Astrocyte (in vitro differentiated cells and primary cell): ENCODE measurements around the gene CTU1. TPM values are rescaled to one million over a fixed set of nuclear protein-coding genes. Genes with fewer than 3 reads are reported as not detected.

Source experiments
- DNase-seq: peaks from one replicate; pipeline ENCODE4 v3.0.0-alpha.2; 2010; ENCODE audit warnings: low read depth
- FAIRE-seq: peaks from 2 replicates; lab custom pipeline; 2011; peaks lifted over from hg19 to GRCh38; lab: Jason Lieb, UNC
- H2AFZ ChIP-seq: 2 replicates; pipeline ENCODE4 v1.6.0; 2012; ENCODE audit warnings: low read depth, low read length, inconsistent platforms
- H3K27ac ChIP-seq: 2 replicates; pipeline ENCODE4 v1.5.1; 2011; ENCODE audit warnings: low read depth, low read length, inconsistent platforms
- H3K27me3 ChIP-seq: 2 replicates; pipeline ENCODE4 v1.6.0; 2011; ENCODE audit warnings: low read length, inconsistent platforms; ENCODE audit not compliant: insufficient read depth
- H3K36me3 ChIP-seq: 2 replicates; pipeline ENCODE4 v1.5.1; 2011; ENCODE audit warnings: low read length, inconsistent platforms; ENCODE audit not compliant: insufficient read depth
- H3K4me1 ChIP-seq: 2 replicates; pipeline ENCODE4 v1.5.1; 2011; ENCODE audit warnings: low read length, inconsistent platforms; ENCODE audit not compliant: insufficient read depth
- H3K4me2 ChIP-seq: 2 replicates; pipeline ENCODE4 v1.6.0; 2012; ENCODE audit warnings: low read length, inconsistent platforms
- H3K4me3 ChIP-seq: 2 replicates; pipeline ENCODE4 v1.5.1; 2011; ENCODE audit warnings: low read depth, mild to moderate bottlenecking, low read length, inconsistent platforms; ENCODE audit not compliant: insufficient read depth
- H3K79me2 ChIP-seq: 2 replicates; pipeline ENCODE4 v1.6.0; 2012; ENCODE audit warnings: mild to moderate bottlenecking, low read length, inconsistent platforms; ENCODE audit not compliant: insufficient read depth
- H3K9ac ChIP-seq: 2 replicates; pipeline ENCODE4 v1.6.0; 2012; ENCODE audit warnings: mild to moderate bottlenecking, low read length, inconsistent platforms
- H3K9me3 ChIP-seq: 2 replicates; pipeline ENCODE4 v1.5.1; 2012; ENCODE audit warnings: low read depth, mild to moderate bottlenecking, low read length, inconsistent platforms; ENCODE audit not compliant: insufficient read depth
- H4K20me1 ChIP-seq: 2 replicates; pipeline ENCODE4 v1.6.0; 2012; ENCODE audit warnings: low read length, inconsistent platforms; ENCODE audit not compliant: insufficient read depth
- H3K27ac Mint-ChIP-seq: one replicate; pipeline ENCODE4 v1.8.0; 2021; ENCODE audit warnings: mild to moderate bottlenecking, mixed read lengths; ENCODE audit not compliant: unreplicated experiment
- H3K27me3 Mint-ChIP-seq: one replicate; pipeline ENCODE4 v1.8.0; 2021; ENCODE audit warnings: low read depth, mixed read lengths; ENCODE audit not compliant: unreplicated experiment
- H3K36me3 Mint-ChIP-seq: one replicate; pipeline ENCODE4 v1.8.0; 2021; ENCODE audit warnings: low read depth, mixed read lengths; ENCODE audit not compliant: unreplicated experiment
- H3K4me1 Mint-ChIP-seq: one replicate; pipeline ENCODE4 v1.8.0; 2021; ENCODE audit warnings: low read depth, mixed read lengths; ENCODE audit not compliant: unreplicated experiment
- H3K4me3 Mint-ChIP-seq: one replicate; pipeline ENCODE4 v1.8.0; 2021; ENCODE audit warnings: mild to moderate bottlenecking, moderate library complexity, mixed read lengths; ENCODE audit not compliant: unreplicated experiment
- H3K9me3 Mint-ChIP-seq: one replicate; pipeline ENCODE4 v1.8.0; 2021; ENCODE audit warnings: mild to moderate bottlenecking, mixed read lengths; ENCODE audit not compliant: unreplicated experiment
- CTCF ChIP-seq: IDR thresholded peaks from 2 replicates; pipeline ENCODE4 v1.5.1; 2011; ENCODE audit warnings: low read depth, mild to moderate bottlenecking, inconsistent platforms, low read length, moderate library complexity; ENCODE audit not compliant: insufficient read depth
- EZH2 ChIP-seq: IDR thresholded peaks from 2 replicates; pipeline ENCODE4 v1.6.1; 2012; ENCODE audit warnings: mild to moderate bottlenecking, low read length, inconsistent platforms; ENCODE audit not compliant: insufficient read depth
- total RNA-seq: library from RNA; stranded (reverse); gene quantifications from 2 replicates; pipeline ENCODE4 v1.2.1, GENCODE V29; 2021

CTU1 gene
- total RNA-seq, 1 donor from 2014 or later = 6.4 TPM

GRCh38 chr19:51120160-51120559, 12.0 kb upstream of the CTU1 start:
- FAIRE-seq = no peak
- no peaks in the 10 kb centered on the region for H3K36me3 ChIP-seq
- no peak overlapping the region for H2AFZ ChIP-seq
- Mint-ChIP-seq H3K36me3 (no peaks in the 10 kb centered on the region), H3K27ac (no peak overlapping the region), H3K27me3 (peaks cover 28% of the 10 kb centered on the region), H3K9me3 (no peaks in the 10 kb centered on the region), H3K4me1 (peaks cover 5% of the 10 kb centered on the region), H3K4me3 (no peak overlapping the region)
- H3K9ac ChIP-seq = no peak overlapping the region
- no peaks in the 10 kb centered on the region for H4K20me1 ChIP-seq
- TF ChIP-seq CTCF (no peak), EZH2 (no peak)
- no peak for DNase-seq
- no peak overlapping the region for H3K27ac ChIP-seq
- no peaks in the 10 kb centered on the region for H3K27me3 ChIP-seq
- H3K9me3 ChIP-seq = no peaks in the 10 kb centered on the region
- no peak overlapping the region for H3K4me2 ChIP-seq
- no peaks in the 10 kb centered on the region for H3K4me1 ChIP-seq
- no peak overlapping the region for H3K4me3 ChIP-seq
- H3K79me2 ChIP-seq = no peaks in the 10 kb centered on the region

GRCh38 chr19:51119611-51120010, 11.4 kb upstream of the CTU1 start:
- H3K27me3 Mint-ChIP-seq = peaks cover 33% of the 10 kb centered on the region
- Histone ChIP-seq H3K4me1 (no peaks in the 10 kb centered on the region), H3K27me3 (no peaks in the 10 kb centered on the region), H2AFZ (no peak overlapping the region), H4K20me1 (no peaks in the 10 kb centered on the region), H3K79me2 (no peaks in the 10 kb centered on the region), H3K9ac (no peak overlapping the region), H3K36me3 (no peaks in the 10 kb centered on the region), H3K27ac (no peak overlapping the region), H3K4me2 (no peak overlapping the region), H3K9me3 (no peaks in the 10 kb centered on the region), H3K4me3 (no peak overlapping the region)
- no peak overlapping the region for H3K27ac Mint-ChIP-seq
- DNase-seq = no peak
- H3K4me3 Mint-ChIP-seq = no peak overlapping the region
- FAIRE-seq = no peak
- H3K36me3 Mint-ChIP-seq = no peaks in the 10 kb centered on the region
- TF ChIP-seq EZH2 = no peak
- TF ChIP-seq CTCF = no peak
- peaks cover 5% of the 10 kb centered on the region for H3K4me1 Mint-ChIP-seq
- H3K9me3 Mint-ChIP-seq = no peaks in the 10 kb centered on the region

- Mint-ChIP-seq H3K9me3 (no peaks in the 10 kb centered on the region), H3K4me1 (peaks cover 5% of the 10 kb centered on the region), H3K4me3 (no peak overlapping the region), H3K36me3 (no peaks in the 10 kb centered on the region), H3K27ac (no peak overlapping the region), H3K27me3 (peaks cover 33% of the 10 kb centered on the region)
- Histone ChIP-seq H2AFZ (no peak overlapping the region), H3K27ac (no peak overlapping the region), H3K9ac (no peak overlapping the region), H3K9me3 (no peaks in the 10 kb centered on the region), H3K4me3 (no peak overlapping the region), H4K20me1 (no peaks in the 10 kb centered on the region), H3K36me3 (no peaks in the 10 kb centered on the region), H3K79me2 (no peaks in the 10 kb centered on the region), H3K4me2 (no peak overlapping the region), H3K4me1 (no peaks in the 10 kb centered on the region), H3K27me3 (no peaks in the 10 kb centered on the region)
- no peak for FAIRE-seq
- DNase-seq = no peak
- TF ChIP-seq CTCF (no peak), EZH2 (no peak)
These were observed 10.9 kb upstream of the CTU1 start for GRCh38 chr19:51119101-51119500.
